Progenitor cell of endocrine pancreas (in vitro differentiated cells): ENCODE data around the gene PARS2. TPM values are rescaled to one million over a fixed set of nuclear protein-coding genes. Genes with fewer than 3 reads are reported as not detected.

Experiments used
- DNase-seq: peaks from one replicate; pipeline ENCODE4 v3.0.0; 2021; ENCODE audit warnings: low spot score; ENCODE audit not compliant: unreplicated experiment
- H3K27ac Mint-ChIP-seq: 2 replicates; pipeline ENCODE4 v1.8.0; 2021; ENCODE audit warnings: mild to moderate bottlenecking, moderate library complexity, mixed read lengths
- H3K27me3 Mint-ChIP-seq: 2 replicates; pipeline ENCODE4 v1.8.0; 2021; ENCODE audit warnings: mixed read lengths
- H3K36me3 Mint-ChIP-seq: 2 replicates; pipeline ENCODE4 v1.8.0; 2022; ENCODE audit warnings: mixed read lengths; ENCODE audit not compliant: insufficient read depth
- H3K4me1 Mint-ChIP-seq: 2 replicates; pipeline ENCODE4 v1.8.0; 2021; ENCODE audit warnings: low read depth, mixed read lengths
- H3K4me3 Mint-ChIP-seq: 2 replicates; pipeline ENCODE4 v1.8.0; 2021; ENCODE audit warnings: low read depth, mild to moderate bottlenecking, moderate library complexity, mixed read lengths
- H3K9me3 Mint-ChIP-seq: 2 replicates; pipeline ENCODE4 v1.8.0; 2021; ENCODE audit warnings: low read depth, mixed read lengths
- total RNA-seq: library from RNA; stranded (reverse); gene quantifications from 2 replicates; pipeline ENCODE4 v1.2.1, GENCODE V29; 2021
- TF ChIP-seq, protein P1 (sequence below): fragments of 200-600 bp; sonication (generic); IDR thresholded peaks from one replicate; pipeline ENCODE4 v1.5.0; 2021; ENCODE audit warnings: antibody characterized with exemption, mild to moderate bottlenecking; ENCODE audit not compliant: unreplicated experiment

The PARS2 gene
- total RNA-seq, 1 donor from 2014 or later = 11.0 TPM

DNA sequence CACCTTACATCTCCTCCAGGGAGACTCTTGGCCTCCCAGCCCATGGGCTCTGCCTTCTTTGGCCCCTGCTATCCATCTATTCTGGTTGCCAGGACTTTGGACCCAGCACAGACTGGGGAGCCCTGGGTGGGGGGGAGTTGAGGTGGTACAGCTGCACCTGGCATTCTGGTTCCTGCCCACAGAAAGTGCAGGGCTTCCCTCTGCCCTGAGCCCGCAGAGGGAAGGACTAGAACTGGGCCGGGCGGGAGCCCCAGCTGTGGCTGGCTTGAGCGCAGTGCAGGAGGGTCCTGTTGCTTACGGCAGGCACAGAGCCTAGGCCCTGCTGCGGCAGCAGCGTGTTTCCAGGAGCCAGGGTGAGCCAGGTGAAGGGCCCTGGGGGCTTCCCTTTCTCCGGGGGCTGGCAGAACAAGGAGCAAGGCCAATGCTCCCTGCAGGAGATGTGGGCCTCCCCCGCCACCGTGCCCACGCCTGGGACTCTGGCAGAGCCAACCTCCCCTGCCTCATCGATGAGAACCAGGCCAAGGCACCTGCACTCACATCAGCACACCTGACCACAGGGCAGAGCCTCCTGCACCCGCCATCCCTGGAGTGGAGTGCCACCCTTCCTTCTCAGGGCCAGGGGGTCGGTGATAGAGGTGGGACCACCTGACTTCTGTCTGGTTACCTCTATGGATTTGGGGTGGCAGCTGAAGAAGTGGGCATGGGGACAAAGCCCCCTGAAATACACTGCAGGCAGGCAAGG is 16.1 kb downstream of the PARS2 start:
- Mint-ChIP-seq H3K27me3 (peaks cover 6% of the 10 kb centered on the region), H3K4me3 (no peak overlapping the region), H3K4me1 (no peaks in the 10 kb centered on the region), H3K36me3 (no peaks in the 10 kb centered on the region), H3K27ac (no peak overlapping the region), H3K9me3 (no peaks in the 10 kb centered on the region)
- TF ChIP-seq, protein P1, sequence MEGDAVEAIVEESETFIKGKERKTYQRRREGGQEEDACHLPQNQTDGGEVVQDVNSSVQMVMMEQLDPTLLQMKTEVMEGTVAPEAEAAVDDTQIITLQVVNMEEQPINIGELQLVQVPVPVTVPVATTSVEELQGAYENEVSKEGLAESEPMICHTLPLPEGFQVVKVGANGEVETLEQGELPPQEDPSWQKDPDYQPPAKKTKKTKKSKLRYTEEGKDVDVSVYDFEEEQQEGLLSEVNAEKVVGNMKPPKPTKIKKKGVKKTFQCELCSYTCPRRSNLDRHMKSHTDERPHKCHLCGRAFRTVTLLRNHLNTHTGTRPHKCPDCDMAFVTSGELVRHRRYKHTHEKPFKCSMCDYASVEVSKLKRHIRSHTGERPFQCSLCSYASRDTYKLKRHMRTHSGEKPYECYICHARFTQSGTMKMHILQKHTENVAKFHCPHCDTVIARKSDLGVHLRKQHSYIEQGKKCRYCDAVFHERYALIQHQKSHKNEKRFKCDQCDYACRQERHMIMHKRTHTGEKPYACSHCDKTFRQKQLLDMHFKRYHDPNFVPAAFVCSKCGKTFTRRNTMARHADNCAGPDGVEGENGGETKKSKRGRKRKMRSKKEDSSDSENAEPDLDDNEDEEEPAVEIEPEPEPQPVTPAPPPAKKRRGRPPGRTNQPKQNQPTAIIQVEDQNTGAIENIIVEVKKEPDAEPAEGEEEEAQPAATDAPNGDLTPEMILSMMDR = no peak
- no peak for DNase-seq

DNA sequence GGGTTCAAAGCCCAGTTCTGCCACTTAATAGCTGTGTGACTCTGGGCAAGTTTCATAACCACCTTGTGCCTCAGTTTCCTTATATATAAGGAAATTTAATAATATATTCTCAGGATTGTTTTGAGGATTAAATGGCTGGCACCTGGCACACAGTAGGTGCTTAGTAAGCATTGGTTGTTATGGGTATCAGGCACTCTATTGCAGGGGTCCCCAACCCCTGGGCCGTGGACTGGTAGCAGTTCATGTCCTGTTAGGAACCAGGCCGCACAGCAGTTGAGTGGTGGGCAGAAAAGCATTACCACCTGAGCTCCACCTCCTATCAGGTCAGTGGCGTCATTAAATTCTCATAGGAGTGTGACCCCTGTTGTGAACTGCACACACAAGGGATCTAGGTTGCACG is 18.5 kb downstream of the PARS2 start:
- H3K9me3 Mint-ChIP-seq = no peaks in the 10 kb centered on the region
- no peak overlapping the region for H3K27ac Mint-ChIP-seq
- DNase-seq = no peak
- TF ChIP-seq, protein P1 = no peak
- H3K27me3 Mint-ChIP-seq = peaks cover 6% of the 10 kb centered on the region
- peaks cover 9% of the 10 kb centered on the region for H3K36me3 Mint-ChIP-seq
- H3K4me1 Mint-ChIP-seq = no peaks in the 10 kb centered on the region
- no peak overlapping the region for H3K4me3 Mint-ChIP-seq

DNA sequence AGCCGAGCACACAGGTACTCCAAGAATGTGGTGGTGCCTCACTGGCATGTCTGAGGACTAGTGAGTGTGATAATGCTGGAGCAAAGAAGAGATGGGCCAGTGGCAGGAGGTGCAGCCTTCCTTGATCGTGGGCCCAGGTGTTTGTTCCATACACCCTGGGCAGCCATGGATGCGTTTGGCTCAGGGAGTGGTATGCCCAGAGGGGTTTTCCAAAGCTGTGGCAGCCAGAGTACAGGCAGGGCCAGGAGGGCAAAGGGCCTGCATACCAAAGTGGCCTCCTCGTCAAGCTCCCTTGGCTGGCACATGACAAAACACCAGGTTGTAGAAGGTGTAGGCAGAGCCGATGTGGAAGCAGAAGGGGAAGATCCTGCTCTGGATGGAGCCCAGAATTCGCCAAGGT is 19.0 kb downstream of the PARS2 start:
- H3K27ac Mint-ChIP-seq = no peak overlapping the region
- TF ChIP-seq, protein P1 = no peak
- no peak overlapping the region for H3K4me3 Mint-ChIP-seq
- no peaks in the 10 kb centered on the region for H3K9me3 Mint-ChIP-seq
- peaks cover 6% of the 10 kb centered on the region for H3K27me3 Mint-ChIP-seq
- H3K4me1 Mint-ChIP-seq = no peaks in the 10 kb centered on the region
- peaks cover 9% of the 10 kb centered on the region for H3K36me3 Mint-ChIP-seq
- DNase-seq = no peak

DNA sequence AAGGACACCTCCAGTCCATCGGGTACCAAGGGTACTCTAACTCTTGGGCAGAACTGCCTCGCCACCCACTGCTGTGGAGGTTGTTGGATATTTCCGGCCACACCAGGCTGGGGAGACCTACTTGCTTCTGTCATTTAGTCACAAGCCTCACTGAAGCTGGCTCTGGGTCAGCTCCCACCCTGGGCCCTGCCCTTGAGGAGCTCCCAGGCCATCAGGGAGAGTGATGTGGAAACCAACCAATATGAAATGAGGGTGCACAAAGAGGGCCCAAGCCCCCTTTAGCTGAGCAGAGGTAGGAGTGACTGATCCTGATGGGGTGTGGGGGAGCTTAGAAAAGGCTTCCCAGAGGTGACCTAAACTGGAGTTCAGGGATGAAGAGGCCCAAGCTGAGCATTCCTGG is 19.6 kb downstream of the PARS2 start:
- Mint-ChIP-seq H3K27me3 (peaks cover 4% of the 10 kb centered on the region), H3K4me1 (no peaks in the 10 kb centered on the region), H3K27ac (no peak overlapping the region), H3K9me3 (no peaks in the 10 kb centered on the region), H3K4me3 (no peak overlapping the region), H3K36me3 (peaks cover 9% of the 10 kb centered on the region)
- TF ChIP-seq, protein P1 = no peak
- DNase-seq = no peak

DNA sequence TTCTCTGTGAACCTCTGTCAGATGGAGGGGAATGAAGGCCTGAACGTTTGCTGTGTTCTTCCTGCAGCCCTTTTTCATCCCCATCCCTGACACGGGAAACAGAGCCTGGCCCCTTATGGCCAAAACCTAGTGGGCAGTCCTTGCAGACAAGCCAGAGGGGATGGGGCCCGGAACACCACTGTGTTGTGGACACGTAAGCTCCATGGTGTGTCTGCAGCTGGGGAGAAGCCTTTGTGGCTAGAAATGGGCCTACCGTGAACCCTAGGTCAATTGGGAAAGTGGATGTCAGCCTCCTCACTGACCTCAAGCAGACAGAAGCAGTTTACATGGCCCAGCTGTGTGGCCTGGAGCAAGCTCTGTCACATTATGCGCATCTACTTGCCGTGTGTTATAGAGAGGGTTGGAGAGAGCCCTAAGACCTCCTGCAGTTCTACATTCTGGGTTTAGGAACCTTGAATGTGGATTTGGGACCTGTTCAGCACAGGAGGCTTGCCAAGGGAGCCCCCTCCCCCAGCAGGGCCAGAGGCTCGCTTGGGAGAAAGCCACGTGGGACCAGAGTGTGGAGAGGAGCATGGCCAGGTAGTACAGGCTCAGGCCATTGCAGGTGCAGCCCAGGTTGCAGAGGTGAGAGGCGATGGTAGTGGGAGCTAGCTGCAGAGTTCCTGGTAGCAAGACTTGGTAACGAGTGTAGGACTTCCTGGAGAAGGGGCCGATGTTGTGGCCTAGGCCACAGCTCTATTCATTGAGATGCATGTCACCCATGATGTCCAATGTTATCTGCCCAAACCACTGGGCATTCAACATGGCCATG is 20.7 kb downstream of the PARS2 start:
- H3K27me3 Mint-ChIP-seq = peaks cover 3% of the 10 kb centered on the region

More for the DNA sequence above, 20.7 kb downstream of the PARS2 start:
- no peaks in the 10 kb centered on the region for H3K4me1 Mint-ChIP-seq
- TF ChIP-seq, protein P1 = no peak
- DNase-seq = no peak
- no peaks in the 10 kb centered on the region for H3K9me3 Mint-ChIP-seq
- H3K27ac Mint-ChIP-seq = no peak overlapping the region
- H3K36me3 Mint-ChIP-seq = peaks cover 12% of the 10 kb centered on the region
- H3K4me3 Mint-ChIP-seq = no peak overlapping the region
